Lower leg skin (tissue), 3 donors: Measurements from ENCODE around the gene CPEB3.
"Not testable (repeated sequence)": the region's sequence is repeated elsewhere in the genome, so short reads cannot be mapped to it uniquely, and the experiment has no call there.

Experiments
- POLR2A ChIP-seq, 2 donors: fragments of 450-650 bp; IDR thresholded peaks; one replicate each; pipeline ENCODE4 v1.6.1; 2016 to 2017; ENCODE audit warnings: antibody characterized with exemption in 2 of 2, mild to moderate bottlenecking in 1 of 2, moderate library complexity in 1 of 2
- TF ChIP-seq, protein P1 (sequence below), 3 donors: fragments of 450-650 bp; IDR thresholded peaks; one replicate each; pipeline ENCODE4 v1.5.1; 2016; ENCODE audit warnings: antibody characterized with exemption in 3 of 3, mild to moderate bottlenecking in 3 of 3, moderate library complexity in 2 of 3

DNA sequence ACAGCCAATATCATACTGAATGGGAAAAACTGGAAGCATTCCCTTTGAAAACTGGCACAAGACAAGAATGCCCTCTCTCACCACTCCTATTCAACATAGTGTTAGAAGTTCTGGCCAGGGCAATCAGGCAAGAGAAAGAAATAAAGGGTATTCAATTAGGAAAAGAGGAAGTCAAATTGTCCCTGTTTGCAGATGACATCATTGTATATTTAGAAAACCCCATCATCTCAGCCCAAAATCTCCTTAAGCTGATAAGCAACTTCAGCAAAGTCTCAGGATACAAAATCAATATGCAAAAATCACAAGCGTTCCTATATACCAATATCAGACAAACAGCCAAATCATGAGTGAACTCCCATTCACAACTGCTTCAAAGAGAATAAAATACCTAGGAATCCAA lies 156.8 kb downstream of the CPEB3 start:
- TF ChIP-seq, protein P1, sequence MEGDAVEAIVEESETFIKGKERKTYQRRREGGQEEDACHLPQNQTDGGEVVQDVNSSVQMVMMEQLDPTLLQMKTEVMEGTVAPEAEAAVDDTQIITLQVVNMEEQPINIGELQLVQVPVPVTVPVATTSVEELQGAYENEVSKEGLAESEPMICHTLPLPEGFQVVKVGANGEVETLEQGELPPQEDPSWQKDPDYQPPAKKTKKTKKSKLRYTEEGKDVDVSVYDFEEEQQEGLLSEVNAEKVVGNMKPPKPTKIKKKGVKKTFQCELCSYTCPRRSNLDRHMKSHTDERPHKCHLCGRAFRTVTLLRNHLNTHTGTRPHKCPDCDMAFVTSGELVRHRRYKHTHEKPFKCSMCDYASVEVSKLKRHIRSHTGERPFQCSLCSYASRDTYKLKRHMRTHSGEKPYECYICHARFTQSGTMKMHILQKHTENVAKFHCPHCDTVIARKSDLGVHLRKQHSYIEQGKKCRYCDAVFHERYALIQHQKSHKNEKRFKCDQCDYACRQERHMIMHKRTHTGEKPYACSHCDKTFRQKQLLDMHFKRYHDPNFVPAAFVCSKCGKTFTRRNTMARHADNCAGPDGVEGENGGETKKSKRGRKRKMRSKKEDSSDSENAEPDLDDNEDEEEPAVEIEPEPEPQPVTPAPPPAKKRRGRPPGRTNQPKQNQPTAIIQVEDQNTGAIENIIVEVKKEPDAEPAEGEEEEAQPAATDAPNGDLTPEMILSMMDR (IDR thresholded peaks at IDR 0.05) = not testable (repeated sequence)
- not testable (repeated sequence) for TF ChIP-seq POLR2A (IDR thresholded peaks at IDR 0.05)
